OCI-LY3 (cell line): ENCODE data around the gene MYO15A.

Experiments used
- H2AFZ ChIP-seq: fragments of 200-600, 300-600 bp; shearing (Covaris generic); 2 replicates; pipeline ENCODE4 v1.6.0; 2014; ENCODE audit warnings: antibody characterized with exemption, low read depth, low read length
- H3K27ac ChIP-seq: fragments of 200-600, 300-600 bp; sonication (generic); 2 replicates; pipeline ENCODE4 v1.5.1; 2014; ENCODE audit warnings: mild to moderate bottlenecking, low read length, moderate library complexity, mixed read lengths
- H3K27me3 ChIP-seq: fragments of 200-600, 300-600 bp; sonication (generic); 2 replicates; pipeline ENCODE4 v1.6.1; 2014; ENCODE audit warnings: low read depth, low read length, mixed read lengths
- H3K36me3 ChIP-seq: fragments of 200-600, 300-600 bp; sonication (generic); replicated peaks from 2 replicates; pipeline ENCODE3; 2014; ENCODE audit warnings: low read depth, low read length, mixed read lengths
- H3K4me1 ChIP-seq: fragments of 300-600, 200-600 bp; sonication (generic); 2 replicates; pipeline ENCODE4 v1.6.1; 2014; ENCODE audit warnings: low read length, mixed read lengths
- H3K4me2 ChIP-seq: fragments of 200-600, 300-600 bp; sonication (generic); 2 replicates; pipeline ENCODE4 v1.6.1; 2014; ENCODE audit warnings: low read length, mixed read lengths
- H3K4me3 ChIP-seq: fragments of 300-600, 200-600 bp; sonication (generic); 2 replicates; pipeline ENCODE4 v1.5.1; 2014; ENCODE audit warnings: antibody characterized with exemption, mild to moderate bottlenecking, low read length, moderate library complexity
- H3K79me2 ChIP-seq: fragments of 300-600, 200-600 bp; shearing (Covaris generic); 2 replicates; pipeline ENCODE4 v1.6.1; 2014; ENCODE audit warnings: mild to moderate bottlenecking, low read length, mixed read lengths
- H3K9ac ChIP-seq: fragments of 300-600, 200-600 bp; shearing (Covaris generic); 2 replicates; pipeline ENCODE4 v1.6.0; 2014; ENCODE audit warnings: mild to moderate bottlenecking, low read length, moderate library complexity
- H3K9me3 ChIP-seq: fragments of 200-600, 300-600 bp; shearing (Covaris generic); 2 replicates; pipeline ENCODE4 v1.6.1; 2014; ENCODE audit warnings: low read length, mixed read lengths; ENCODE audit not compliant: insufficient read depth
- H4K20me1 ChIP-seq: fragments of 200-600, 300-600 bp; sonication (generic); 2 replicates; pipeline ENCODE4 v1.6.1; 2016; ENCODE audit warnings: low read length, mixed read lengths; ENCODE audit not compliant: insufficient read depth
- CTCF ChIP-seq: fragments of 200-600, 300-600 bp; sonication (generic); IDR thresholded peaks from 2 replicates; pipeline ENCODE4 v1.5.1; 2014; ENCODE audit warnings: antibody characterized with exemption, low read length, low read depth
- EZH2phosphoT487 ChIP-seq: fragments of 200-600 bp; shearing (Covaris generic); IDR thresholded peaks from 2 replicates; pipeline ENCODE4 v1.6.1; 2018; ENCODE audit warnings: antibody characterized with exemption, mixed run types, low read depth

MYO15A gene

GRCh38 chr17:18121144-18121910, 12.8 kb downstream of the MYO15A start:
- TF ChIP-seq EZH2phosphoT487 (no peak), CTCF (no peak)
- H3K36me3 ChIP-seq: no peaks in the 10 kb centered on the region
- no peaks in the 10 kb centered on the region for H3K79me2 ChIP-seq

GRCh38 chr17:18122990-18123753, 14.6 kb downstream of the MYO15A start:
- H3K4me3 ChIP-seq: no peak overlapping the region
- no peaks in the 10 kb centered on the region for H3K79me2 ChIP-seq
- H3K9me3 ChIP-seq: no peaks in the 10 kb centered on the region
- H3K9ac ChIP-seq: no peak overlapping the region
- H3K27me3 ChIP-seq: no peaks in the 10 kb centered on the region
- no peak overlapping the region for H3K27ac ChIP-seq
- no peaks in the 10 kb centered on the region for H3K4me1 ChIP-seq
- no peak overlapping the region for H2AFZ ChIP-seq
- no peaks in the 10 kb centered on the region for H3K36me3 ChIP-seq
- H4K20me1 ChIP-seq: no peaks in the 10 kb centered on the region
- TF ChIP-seq CTCF (no peak), EZH2phosphoT487 (no peak)
- H3K4me2 ChIP-seq: no peak overlapping the region

More at GRCh38 chr17:18121144-18121910, 12.8 kb downstream of the MYO15A start:
- Histone ChIP-seq H3K27me3 (no peaks in the 10 kb centered on the region), H3K4me2 (no peak overlapping the region), H3K4me1 (no peaks in the 10 kb centered on the region), H3K9ac (no peak overlapping the region), H4K20me1 (no peaks in the 10 kb centered on the region), H3K9me3 (no peaks in the 10 kb centered on the region), H3K4me3 (no peak overlapping the region), H2AFZ (no peak overlapping the region), H3K27ac (no peak overlapping the region)

- H3K79me2 ChIP-seq: no peaks in the 10 kb centered on the region
Observed at GRCh38 chr17:18124345-18125126, 16.0 kb downstream of the MYO15A start.

More at GRCh38 chr17:18124345-18125126, 16.0 kb downstream of the MYO15A start:
- Histone ChIP-seq H3K4me3 (no peak overlapping the region), H3K36me3 (no peaks in the 10 kb centered on the region), H3K4me1 (no peaks in the 10 kb centered on the region), H3K27me3 (no peaks in the 10 kb centered on the region), H3K27ac (no peak overlapping the region), H4K20me1 (no peaks in the 10 kb centered on the region), H2AFZ (no peak overlapping the region), H3K4me2 (no peak overlapping the region), H3K9me3 (no peaks in the 10 kb centered on the region), H3K9ac (no peak overlapping the region)
- no peak for TF ChIP-seq CTCF
- no peak for TF ChIP-seq EZH2phosphoT487
